Neural cell (in vitro differentiated cells): ENCODE results near the gene SLC44A4.
A peak's percentile ranks its signal among the peaks of the same experiment; 100 is the strongest.

ENCODE experiments used
- CTCF ChIP-seq: fragments of 450-650 bp; IDR thresholded peaks from 2 replicates; pipeline ENCODE4 v1.5.1; 2014; ENCODE audit warnings: antibody characterized with exemption, mild to moderate bottlenecking, moderate library complexity; ENCODE audit not compliant: poor library complexity, severe bottlenecking
- EP300 ChIP-seq: fragments of 450-650 bp; conservative IDR thresholded peaks from 2 replicates; pipeline ENCODE4 v1.6.1; 2014; ENCODE audit warnings: antibody characterized with exemption, mild to moderate bottlenecking, moderate library complexity; ENCODE audit not compliant: poor library complexity, severe bottlenecking
- EZH2 ChIP-seq: fragments of 200-600, 300-800 bp; shearing (Covaris generic), sonication (generic); IDR thresholded peaks from 2 replicates; pipeline ENCODE4 v1.6.1; 2014; ENCODE audit warnings: antibody characterized with exemption, low read length, borderline replicate concordance, mild to moderate bottlenecking; ENCODE audit not compliant: insufficient read depth, poor library complexity, severe bottlenecking
- MXI1 ChIP-seq: fragments of 450-650 bp; conservative IDR thresholded peaks from 2 replicates; pipeline ENCODE4 v1.6.1; 2014; ENCODE audit warnings: antibody characterized with exemption, mild to moderate bottlenecking; ENCODE audit not compliant: poor library complexity, severe bottlenecking
- POLR2AphosphoS5 ChIP-seq: IDR thresholded peaks from 2 replicates; pipeline ENCODE4 v1.6.1; 2012
- RAD21 ChIP-seq: fragments of 450-650 bp; conservative IDR thresholded peaks from 2 replicates; pipeline ENCODE4 v1.6.1; 2014; ENCODE audit warnings: antibody characterized with exemption, mild to moderate bottlenecking, moderate library complexity
- REST ChIP-seq: IDR thresholded peaks from 2 replicates; pipeline ENCODE4 v1.6.1; 2012; ENCODE audit warnings: borderline replicate concordance
- SMC3 ChIP-seq: fragments of 450-650 bp; conservative IDR thresholded peaks from 2 replicates; pipeline ENCODE4 v1.6.1; 2014; ENCODE audit warnings: antibody characterized with exemption, mild to moderate bottlenecking, moderate library complexity; ENCODE audit not compliant: poor library complexity

- TF ChIP-seq CTCF (peak; percentile 78), POLR2AphosphoS5 (no peak), RAD21 (peak; percentile 78), REST (no peak), EP300 (no peak), EZH2 (no peak), MXI1 (peak; percentile 41), SMC3 (peak; percentile 79)
Measured at GRCh38 chr6:31829633-31830283, 49.0 kb downstream of the SLC44A4 start.
